22Rv1 (cell line): ENCODE data around the gene DAB2.

Experiments used
- CTCF ChIP-seq: fragments of 450-650 bp; IDR thresholded peaks from 2 replicates; pipeline ENCODE4 v1.5.1; 2017; ENCODE audit warnings: mild to moderate bottlenecking
- ZFX ChIP-seq: fragments of 450-650 bp; IDR thresholded peaks from 2 replicates; pipeline ENCODE4 v1.6.1; 2017; ENCODE audit warnings: antibody characterized with exemption, borderline replicate concordance

DNA sequence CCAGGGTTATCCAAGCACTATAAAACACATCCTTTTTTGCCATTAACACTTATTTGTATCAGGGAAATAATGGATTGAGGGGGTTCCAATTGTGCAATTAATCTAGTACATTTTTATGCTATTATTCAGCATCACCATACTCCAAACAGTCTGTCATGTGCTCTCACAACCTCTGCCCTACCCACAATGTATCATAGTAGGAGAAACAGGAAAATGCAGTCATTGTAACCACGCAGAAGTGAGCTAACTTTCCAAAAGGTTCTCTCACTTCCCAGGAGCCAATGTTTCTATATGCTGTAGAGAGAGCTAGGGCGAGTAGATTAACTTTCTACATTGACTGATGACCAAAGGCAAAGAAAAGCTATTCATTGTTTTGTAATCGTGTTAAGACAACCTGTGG, 29.8 kb downstream of the DAB2 start:
- TF ChIP-seq CTCF (no peak), ZFX (no peak)
